Progenitor cell of endocrine pancreas (in vitro differentiated cells): ENCODE measurements around the gene HIRA. TPM values are rescaled to one million over a fixed set of nuclear protein-coding genes. Genes with fewer than 3 reads are reported as not detected.

Source experiments
- DNase-seq: peaks from one replicate; pipeline ENCODE4 v3.0.0; 2021; ENCODE audit warnings: low spot score; ENCODE audit not compliant: unreplicated experiment
- H3K27ac Mint-ChIP-seq: 2 replicates; pipeline ENCODE4 v1.8.0; 2021; ENCODE audit warnings: mild to moderate bottlenecking, moderate library complexity, mixed read lengths
- H3K27me3 Mint-ChIP-seq: 2 replicates; pipeline ENCODE4 v1.8.0; 2021; ENCODE audit warnings: mixed read lengths
- H3K36me3 Mint-ChIP-seq: 2 replicates; pipeline ENCODE4 v1.8.0; 2022; ENCODE audit warnings: mixed read lengths; ENCODE audit not compliant: insufficient read depth
- H3K4me1 Mint-ChIP-seq: 2 replicates; pipeline ENCODE4 v1.8.0; 2021; ENCODE audit warnings: low read depth, mixed read lengths
- H3K4me3 Mint-ChIP-seq: 2 replicates; pipeline ENCODE4 v1.8.0; 2021; ENCODE audit warnings: low read depth, mild to moderate bottlenecking, moderate library complexity, mixed read lengths
- H3K9me3 Mint-ChIP-seq: 2 replicates; pipeline ENCODE4 v1.8.0; 2021; ENCODE audit warnings: low read depth, mixed read lengths
- CTCF ChIP-seq: fragments of 200-600 bp; sonication (generic); IDR thresholded peaks from one replicate; pipeline ENCODE4 v1.5.0; 2021; ENCODE audit warnings: antibody characterized with exemption, mild to moderate bottlenecking; ENCODE audit not compliant: unreplicated experiment
- total RNA-seq: library from RNA; stranded (reverse); gene quantifications from 2 replicates; pipeline ENCODE4 v1.2.1, GENCODE V29; 2021

The HIRA gene
- total RNA-seq, 1 donor from 2014 or later, result 45.3 TPM

- no peaks in the 10 kb centered on the region for H3K9me3 Mint-ChIP-seq
- H3K27me3 Mint-ChIP-seq, result no peaks in the 10 kb centered on the region
- peak; percentile 30 for DNase-seq
- peaks cover 4% of the 10 kb centered on the region for H3K36me3 Mint-ChIP-seq
- TF ChIP-seq CTCF, result peak; percentile 51
- H3K27ac Mint-ChIP-seq, result peak overlapping the region; percentile 65
- H3K4me3 Mint-ChIP-seq, result peak overlapping the region; percentile 85
- peaks cover 23% of the 10 kb centered on the region for H3K4me1 Mint-ChIP-seq
Measured at GRCh38 chr22:19430890-19431541, 517 bp downstream of the HIRA start.

- Mint-ChIP-seq H3K36me3 (peaks cover 5% of the 10 kb centered on the region), H3K4me3 (peak overlapping the region; percentile 85), H3K27ac (peak overlapping the region; percentile 65)
Measured at GRCh38 chr22:19429950-19430889, 1.3 kb downstream of the HIRA start.

GRCh38 chr22:19424186-19424500 lies 7.4 kb downstream of the HIRA start:
- TF ChIP-seq CTCF, result no peak
- Mint-ChIP-seq H3K4me1 (peaks cover 3% of the 10 kb centered on the region), H3K36me3 (peaks cover 4% of the 10 kb centered on the region), H3K27me3 (no peaks in the 10 kb centered on the region), H3K4me3 (no peak overlapping the region), H3K9me3 (no peaks in the 10 kb centered on the region), H3K27ac (no peak overlapping the region)
- DNase-seq, result no peak

More at GRCh38 chr22:19429950-19430889, 1.3 kb downstream of the HIRA start:
- Mint-ChIP-seq H3K27me3 (no peaks in the 10 kb centered on the region), H3K4me1 (peaks cover 23% of the 10 kb centered on the region), H3K9me3 (no peaks in the 10 kb centered on the region)
- DNase-seq, result no peak
- no peak for TF ChIP-seq CTCF

- no peak for DNase-seq
- Mint-ChIP-seq H3K4me3 (no peak overlapping the region), H3K4me1 (peaks cover 2% of the 10 kb centered on the region), H3K36me3 (peaks cover 5% of the 10 kb centered on the region), H3K27ac (no peak overlapping the region), H3K9me3 (peaks cover 3% of the 10 kb centered on the region), H3K27me3 (no peaks in the 10 kb centered on the region)
- no peak for TF ChIP-seq CTCF
Measured at GRCh38 chr22:19422440-19423301, 8.9 kb downstream of the HIRA start.

GRCh38 chr22:19420321-19420720 lies 11.2 kb downstream of the HIRA start:
- Mint-ChIP-seq H3K27me3 (no peaks in the 10 kb centered on the region), H3K4me3 (no peak overlapping the region), H3K9me3 (peaks cover 3% of the 10 kb centered on the region), H3K27ac (no peak overlapping the region), H3K36me3 (peaks cover 8% of the 10 kb centered on the region), H3K4me1 (peaks cover 2% of the 10 kb centered on the region)
- no peak for TF ChIP-seq CTCF
- no peak for DNase-seq
